Measurements from ENCODE around the gene ADISSP. TPM values are rescaled to one million over a fixed set of nuclear protein-coding genes. Genes with fewer than 3 reads are reported as not detected.

The ADISSP gene
- total and polyA plus RNA-seq, 2 experiments from 2014 or later, result 86.6 to 126 TPM

- DNase-seq (ENCODE audit: low spot score) (no peak), ATAC-seq (no peak)
- no peaks in the 10 kb centered on the region for H3K9me3 Mint-ChIP-seq
- Histone ChIP-seq H4K20me1 (replicated peaks; ENCODE audit: insufficient read depth) (no peaks in the 10 kb centered on the region), H3K27ac (ENCODE audit: low read depth) (no peak overlapping the region), H3K36me3 (ENCODE audit: insufficient read depth) (no peaks in the 10 kb centered on the region), H3K4me3 (no peak overlapping the region), H3F3A (replicated peaks; ENCODE audit: low read depth) (no peaks in the 10 kb centered on the region), H3K4me1 (ENCODE audit: insufficient read depth) (no peaks in the 10 kb centered on the region), H3K4me2 (no peak overlapping the region), H3K9me2 (ENCODE audit: insufficient read depth) (no peaks in the 10 kb centered on the region), H2AFZ (no peak overlapping the region), H3K79me2 (replicated peaks; ENCODE audit: insufficient read depth) (no peaks in the 10 kb centered on the region), H3K27me3 (ENCODE audit: insufficient read depth) (no peaks in the 10 kb centered on the region)
- no peak overlapping the region for H3K27ac Mint-ChIP-seq
- TF ChIP-seq ETS1 (IDR thresholded peaks at IDR 0.05), result no peak
- TF ChIP-seq EZH2 (IDR thresholded peaks at IDR 0.05; ENCODE audit: low read depth, unreplicated experiment), result no peak
- no peak for TF ChIP-seq NANOG (IDR thresholded peaks at IDR 0.05; ENCODE audit: borderline replicate concordance)
- no peak for TF ChIP-seq EZH2phosphoT487 (IDR thresholded peaks at IDR 0.05; ENCODE audit: unreplicated experiment)
- TF ChIP-seq CTCF (conservative IDR thresholded peaks at IDR 0.05; ENCODE audit: low read depth in 2 of 2), result no peak
- no peak for TF ChIP-seq POLR2AphosphoS5 (IDR thresholded peaks at IDR 0.05; ENCODE audit: low read depth)
- no peak for TF ChIP-seq STAT1 (IDR thresholded peaks at IDR 0.05; ENCODE audit: unreplicated experiment)
- no peak for TF ChIP-seq ZNF114 (CRISPR knock-in tag; IDR thresholded peaks at IDR 0.05)
- no peaks in the 10 kb centered on the region for H3K36me3 Mint-ChIP-seq (ENCODE audit: low read depth)
- H3K4me3 Mint-ChIP-seq, result no peak overlapping the region
- H3K4me1 Mint-ChIP-seq, result no peaks in the 10 kb centered on the region
- peaks cover 7% of the 10 kb centered on the region for H3K27me3 Mint-ChIP-seq (ENCODE audit: insufficient read depth, low read depth, poor library complexity)
Observed at GRCh38 chr20:3714092-3714491, 53.5 kb downstream of the ADISSP start.

DNA sequence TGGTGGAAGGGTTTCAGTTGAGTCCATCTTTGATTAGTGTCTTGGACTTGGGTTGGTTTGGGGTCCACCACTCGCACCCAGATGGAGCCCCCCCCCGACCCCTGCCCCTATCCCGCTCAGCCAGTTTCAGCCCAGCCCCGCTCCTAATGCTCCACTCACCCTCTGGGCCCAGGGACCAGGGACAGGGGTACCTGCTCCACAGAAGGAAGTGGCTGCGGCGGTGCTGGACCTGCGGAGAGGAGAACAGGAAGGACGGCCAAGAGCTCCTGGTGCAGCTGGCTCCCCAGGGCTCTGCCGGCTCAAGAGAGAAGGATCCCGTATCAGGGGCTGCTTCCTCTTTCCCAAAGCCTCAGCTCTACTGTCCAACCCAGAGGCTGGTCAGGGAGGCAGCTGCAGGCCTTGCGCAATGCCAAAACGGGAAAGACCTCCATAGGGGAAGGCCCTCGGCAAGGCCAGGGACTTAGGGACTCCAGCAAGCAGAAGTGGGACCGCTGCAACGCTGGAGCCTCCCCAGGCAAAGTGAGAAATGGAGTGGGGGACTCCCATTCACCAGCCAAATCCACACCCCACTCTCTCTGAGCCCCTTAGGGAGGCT lies 55.2 kb downstream of the ADISSP start, which contains the start of gene SIGLEC1:
Gene SIGLEC1, minus strand, starts transcription at position 322 of the 595 bp plus-strand sequence. CDS start 5,472 bp downstream, outside the sequence.
- Histone ChIP-seq H4K20me1 (replicated peaks; ENCODE audit: insufficient read depth) (no peaks in the 10 kb centered on the region), H3K27ac (ENCODE audit: low read depth) (no peak within 1 kb of the TSS), H3K9me2 (ENCODE audit: insufficient read depth) (no peaks in the 10 kb centered on the region), H2AFZ (no peak within 1 kb of the TSS), H3K36me3 (ENCODE audit: insufficient read depth) (no peaks in the 10 kb centered on the region), H3K4me1 (ENCODE audit: insufficient read depth) (no peaks in the 10 kb centered on the region), H3K4me2 (no peak within 1 kb of the TSS), H3K4me3 (no peak within 1 kb of the TSS), H3F3A (replicated peaks; ENCODE audit: low read depth) (no peaks in the 10 kb centered on the region), H3K79me2 (replicated peaks; ENCODE audit: insufficient read depth) (no peaks in the 10 kb centered on the region), H3K27me3 (ENCODE audit: insufficient read depth) (no peaks in the 10 kb centered on the region)
- Mint-ChIP-seq H3K36me3 (ENCODE audit: low read depth) (no peaks in the 10 kb centered on the region), H3K9me3 (no peaks in the 10 kb centered on the region), H3K4me3 (no peak within 1 kb of the TSS), H3K4me1 (no peaks in the 10 kb centered on the region), H3K27me3 (ENCODE audit: insufficient read depth, low read depth, poor library complexity) (peaks cover 3% of the 10 kb centered on the region), H3K27ac (no peak within 1 kb of the TSS)
- DNase-seq (ENCODE audit: low spot score) (no peak), ATAC-seq (no peak)
- TF ChIP-seq, protein P1, sequence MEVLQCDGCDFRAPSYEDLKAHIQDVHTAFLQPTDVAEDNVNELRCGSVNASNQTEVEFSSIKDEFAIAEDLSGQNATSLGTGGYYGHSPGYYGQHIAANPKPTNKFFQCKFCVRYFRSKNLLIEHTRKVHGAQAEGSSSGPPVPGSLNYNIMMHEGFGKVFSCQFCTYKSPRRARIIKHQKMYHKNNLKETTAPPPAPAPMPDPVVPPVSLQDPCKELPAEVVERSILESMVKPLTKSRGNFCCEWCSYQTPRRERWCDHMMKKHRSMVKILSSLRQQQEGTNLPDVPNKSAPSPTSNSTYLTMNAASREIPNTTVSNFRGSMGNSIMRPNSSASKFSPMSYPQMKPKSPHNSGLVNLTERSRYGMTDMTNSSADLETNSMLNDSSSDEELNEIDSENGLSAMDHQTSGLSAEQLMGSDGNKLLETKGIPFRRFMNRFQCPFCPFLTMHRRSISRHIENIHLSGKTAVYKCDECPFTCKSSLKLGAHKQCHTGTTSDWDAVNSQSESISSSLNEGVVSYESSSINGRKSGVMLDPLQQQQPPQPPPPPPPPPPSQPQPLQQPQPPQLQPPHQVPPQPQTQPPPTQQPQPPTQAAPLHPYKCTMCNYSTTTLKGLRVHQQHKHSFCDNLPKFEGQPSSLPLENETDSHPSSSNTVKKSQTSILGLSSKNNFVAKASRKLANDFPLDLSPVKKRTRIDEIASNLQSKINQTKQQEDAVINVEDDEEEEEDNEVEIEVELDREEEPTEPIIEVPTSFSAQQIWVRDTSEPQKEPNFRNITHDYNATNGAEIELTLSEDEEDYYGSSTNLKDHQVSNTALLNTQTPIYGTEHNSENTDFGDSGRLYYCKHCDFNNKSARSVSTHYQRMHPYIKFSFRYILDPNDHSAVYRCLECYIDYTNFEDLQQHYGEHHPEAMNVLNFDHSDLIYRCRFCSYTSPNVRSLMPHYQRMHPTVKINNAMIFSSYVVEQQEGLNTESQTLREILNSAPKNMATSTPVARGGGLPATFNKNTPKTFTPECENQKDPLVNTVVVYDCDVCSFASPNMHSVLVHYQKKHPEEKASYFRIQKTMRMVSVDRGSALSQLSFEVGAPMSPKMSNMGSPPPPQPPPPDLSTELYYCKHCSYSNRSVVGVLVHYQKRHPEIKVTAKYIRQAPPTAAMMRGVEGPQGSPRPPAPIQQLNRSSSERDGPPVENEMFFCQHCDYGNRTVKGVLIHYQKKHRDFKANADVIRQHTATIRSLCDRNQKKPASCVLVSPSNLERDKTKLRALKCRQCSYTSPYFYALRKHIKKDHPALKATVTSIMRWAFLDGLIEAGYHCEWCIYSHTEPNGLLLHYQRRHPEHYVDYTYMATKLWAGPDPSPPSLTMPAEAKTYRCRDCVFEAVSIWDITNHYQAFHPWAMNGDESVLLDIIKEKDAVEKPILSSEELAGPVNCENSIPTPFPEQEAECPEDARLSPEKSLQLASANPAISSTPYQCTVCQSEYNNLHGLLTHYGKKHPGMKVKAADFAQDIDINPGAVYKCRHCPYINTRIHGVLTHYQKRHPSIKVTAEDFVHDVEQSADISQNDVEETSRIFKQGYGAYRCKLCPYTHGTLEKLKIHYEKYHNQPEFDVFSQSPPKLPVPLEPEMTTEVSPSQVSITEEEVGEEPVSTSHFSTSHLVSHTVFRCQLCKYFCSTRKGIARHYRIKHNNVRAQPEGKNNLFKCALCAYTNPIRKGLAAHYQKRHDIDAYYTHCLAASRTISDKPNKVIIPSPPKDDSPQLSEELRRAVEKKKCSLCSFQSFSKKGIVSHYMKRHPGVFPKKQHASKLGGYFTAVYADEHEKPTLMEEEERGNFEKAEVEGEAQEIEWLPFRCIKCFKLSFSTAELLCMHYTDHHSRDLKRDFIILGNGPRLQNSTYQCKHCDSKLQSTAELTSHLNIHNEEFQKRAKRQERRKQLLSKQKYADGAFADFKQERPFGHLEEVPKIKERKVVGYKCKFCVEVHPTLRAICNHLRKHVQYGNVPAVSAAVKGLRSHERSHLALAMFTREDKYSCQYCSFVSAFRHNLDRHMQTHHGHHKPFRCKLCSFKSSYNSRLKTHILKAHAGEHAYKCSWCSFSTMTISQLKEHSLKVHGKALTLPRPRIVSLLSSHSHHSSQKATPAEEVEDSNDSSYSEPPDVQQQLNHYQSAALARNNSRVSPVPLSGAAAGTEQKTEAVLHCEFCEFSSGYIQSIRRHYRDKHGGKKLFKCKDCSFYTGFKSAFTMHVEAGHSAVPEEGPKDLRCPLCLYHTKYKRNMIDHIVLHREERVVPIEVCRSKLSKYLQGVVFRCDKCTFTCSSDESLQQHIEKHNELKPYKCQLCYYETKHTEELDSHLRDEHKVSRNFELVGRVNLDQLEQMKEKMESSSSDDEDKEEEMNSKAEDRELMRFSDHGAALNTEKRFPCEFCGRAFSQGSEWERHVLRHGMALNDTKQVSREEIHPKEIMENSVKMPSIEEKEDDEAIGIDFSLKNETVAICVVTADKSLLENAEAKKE (CRISPR knock-in tag; IDR thresholded peaks at IDR 0.05), result no peak
- no peak for TF ChIP-seq EZH2 (IDR thresholded peaks at IDR 0.05; ENCODE audit: low read depth, unreplicated experiment)

Measured in GM23338 (cell line).